ENCODE data around the gene NCKAP5.

Gene NCKAP5

GRCh38 chr2:133453032-133453431, 115.2 kb downstream of the NCKAP5 start:
- no peak overlapping the region for H4K91ac ChIP-seq (ENCODE audit: low read depth, low read length, poor library complexity)
- H2BK15ac ChIP-seq (ENCODE audit: low read length) = no peak overlapping the region
- no peak overlapping the region for H3K4ac ChIP-seq (ENCODE audit: low read length)
- no peak overlapping the region for H3K9ac ChIP-seq (ENCODE audit: low read depth, low read length, poor library complexity)
- H4K8ac ChIP-seq (ENCODE audit: low read depth, low read length) = no peak overlapping the region
- no CpG with 5 or more reads among the region's 1 CpG for WGBS, 2 donors (ENCODE audit: extremely low coverage in 2 of 2, insufficient read length in 2 of 2, insufficient replicate concordance in 1 of 2)
- no peak overlapping the region for H3K18ac ChIP-seq (ENCODE audit: low read length)
- H3K27me3 ChIP-seq (ENCODE audit: control insufficient read depth in 3 of 3, insufficient read depth in 3 of 3, low read depth in 1 of 3, low read length in 3 of 3) = no peaks in the 10 kb centered on the region
- H3K14ac ChIP-seq (ENCODE audit: low read length) = no peak overlapping the region
- H3K4me1 ChIP-seq (ENCODE audit: control insufficient read depth in 2 of 2, insufficient read depth in 1 of 2, low read depth in 1 of 2, low read length in 2 of 2) = peaks cover 1 to 5% of the 10 kb centered on the region in 2 donors
- H3K9me3 ChIP-seq (replicated peaks in 1 of 2; ENCODE audit: control insufficient read depth in 2 of 2, insufficient read depth in 1 of 2, low read depth in 1 of 2, low read length in 2 of 2) = peaks cover 2 to 12% of the 10 kb centered on the region in 2 donors
- H2AK5ac ChIP-seq (ENCODE audit: low read depth, low read length) = no peak overlapping the region
- H3K4me3 ChIP-seq (ENCODE audit: low read length in 2 of 2) = no peak overlapping the region
- no peaks in the 10 kb centered on the region for H3K79me1 ChIP-seq (ENCODE audit: low read depth, low read length)
- H2BK5ac ChIP-seq (ENCODE audit: low read length) = no peak overlapping the region
- no peak overlapping the region for H3K4me2 ChIP-seq (ENCODE audit: insufficient read depth, low read length, poor library complexity, severe bottlenecking)
- H3K23ac ChIP-seq (ENCODE audit: low read depth, low read length, poor library complexity) = no peak overlapping the region
- peaks cover 0 to 85% of the 10 kb centered on the region in 2 donors for H3K36me3 ChIP-seq (replicated peaks in 1 of 2; ENCODE audit: control insufficient read depth in 2 of 2, insufficient read depth in 2 of 2, low read length in 2 of 2)
- H2BK120ac ChIP-seq (ENCODE audit: low read depth, low read length) = no peak overlapping the region
- H2BK12ac ChIP-seq (ENCODE audit: low read length) = no peak overlapping the region
- no peak for DNase-seq (ENCODE audit: low spot score)
- H3K27ac ChIP-seq (replicated peaks; ENCODE audit: low read length) = no peak overlapping the region
- no peak overlapping the region for H2AFZ ChIP-seq (ENCODE audit: low read length)

GRCh38 chr2:133452583-133452982, 115.7 kb downstream of the NCKAP5 start:
- no peak overlapping the region for H4K91ac ChIP-seq (ENCODE audit: low read depth, low read length, poor library complexity)
- no peak overlapping the region for H2BK5ac ChIP-seq (ENCODE audit: low read length)
- no peak overlapping the region for H3K23ac ChIP-seq (ENCODE audit: low read depth, low read length, poor library complexity)
- no peak overlapping the region for H2BK15ac ChIP-seq (ENCODE audit: low read length)
- H3K4me3 ChIP-seq (ENCODE audit: low read length in 2 of 2) = no peak overlapping the region
- H3K27ac ChIP-seq (replicated peaks; ENCODE audit: low read length) = no peak overlapping the region
- H4K8ac ChIP-seq (ENCODE audit: low read depth, low read length) = no peak overlapping the region
- no peak overlapping the region for H2BK12ac ChIP-seq (ENCODE audit: low read length)
- H3K9me3 ChIP-seq (replicated peaks in 1 of 2; ENCODE audit: control insufficient read depth in 2 of 2, insufficient read depth in 1 of 2, low read depth in 1 of 2, low read length in 2 of 2) = peaks cover 2 to 12% of the 10 kb centered on the region in 2 donors
- peaks cover 0 to 84% of the 10 kb centered on the region in 2 donors for H3K36me3 ChIP-seq (replicated peaks in 1 of 2; ENCODE audit: control insufficient read depth in 2 of 2, insufficient read depth in 2 of 2, low read length in 2 of 2)
- H3K4me2 ChIP-seq (ENCODE audit: insufficient read depth, low read length, poor library complexity, severe bottlenecking) = no peak overlapping the region
- no peak overlapping the region for H3K14ac ChIP-seq (ENCODE audit: low read length)
- H3K4me1 ChIP-seq (ENCODE audit: control insufficient read depth in 2 of 2, insufficient read depth in 1 of 2, low read depth in 1 of 2, low read length in 2 of 2) = peaks cover 1 to 5% of the 10 kb centered on the region in 2 donors
- H3K4ac ChIP-seq (ENCODE audit: low read length) = no peak overlapping the region
- H3K79me1 ChIP-seq (ENCODE audit: low read depth, low read length) = no peaks in the 10 kb centered on the region
- no peak overlapping the region for H3K9ac ChIP-seq (ENCODE audit: low read depth, low read length, poor library complexity)
- no peak overlapping the region for H2AK5ac ChIP-seq (ENCODE audit: low read depth, low read length)
- DNase-seq (ENCODE audit: low spot score) = no peak
- H2BK120ac ChIP-seq (ENCODE audit: low read depth, low read length) = no peak overlapping the region
- no peak overlapping the region for H3K18ac ChIP-seq (ENCODE audit: low read length)
- no peaks in the 10 kb centered on the region for H3K27me3 ChIP-seq (ENCODE audit: control insufficient read depth in 3 of 3, insufficient read depth in 3 of 3, low read depth in 1 of 3, low read length in 3 of 3)
- no CpG with 5 or more reads among the region's 2 CpGs for WGBS, 2 donors (ENCODE audit: extremely low coverage in 2 of 2, insufficient read length in 2 of 2, insufficient replicate concordance in 1 of 2)
- no peak overlapping the region for H2AFZ ChIP-seq (ENCODE audit: low read length)

GRCh38 chr2:133452146-133452545, 116.1 kb downstream of the NCKAP5 start:
- H4K8ac ChIP-seq (ENCODE audit: low read depth, low read length) = no peak overlapping the region
- H3K14ac ChIP-seq (ENCODE audit: low read length) = no peak overlapping the region
- H3K9me3 ChIP-seq (replicated peaks in 1 of 2; ENCODE audit: control insufficient read depth in 2 of 2, insufficient read depth in 1 of 2, low read depth in 1 of 2, low read length in 2 of 2) = peaks cover 2 to 12% of the 10 kb centered on the region in 2 donors
- no peak overlapping the region for H3K23ac ChIP-seq (ENCODE audit: low read depth, low read length, poor library complexity)
- H3K4ac ChIP-seq (ENCODE audit: low read length) = no peak overlapping the region
- H2BK15ac ChIP-seq (ENCODE audit: low read length) = no peak overlapping the region
- no peak overlapping the region for H3K27ac ChIP-seq (replicated peaks; ENCODE audit: low read length)
- no peak overlapping the region for H3K4me2 ChIP-seq (ENCODE audit: insufficient read depth, low read length, poor library complexity, severe bottlenecking)
- peaks cover 1 to 5% of the 10 kb centered on the region in 2 donors for H3K4me1 ChIP-seq (ENCODE audit: control insufficient read depth in 2 of 2, insufficient read depth in 1 of 2, low read depth in 1 of 2, low read length in 2 of 2)
- H4K91ac ChIP-seq (ENCODE audit: low read depth, low read length, poor library complexity) = no peak overlapping the region
- H2BK120ac ChIP-seq (ENCODE audit: low read depth, low read length) = no peak overlapping the region
- H3K27me3 ChIP-seq (ENCODE audit: control insufficient read depth in 3 of 3, insufficient read depth in 3 of 3, low read depth in 1 of 3, low read length in 3 of 3) = no peaks in the 10 kb centered on the region
- no peak overlapping the region for H2BK5ac ChIP-seq (ENCODE audit: low read length)
- no peaks in the 10 kb centered on the region for H3K79me1 ChIP-seq (ENCODE audit: low read depth, low read length)
- peaks cover 0 to 81% of the 10 kb centered on the region in 2 donors for H3K36me3 ChIP-seq (replicated peaks in 1 of 2; ENCODE audit: control insufficient read depth in 2 of 2, insufficient read depth in 2 of 2, low read length in 2 of 2)
- H3K9ac ChIP-seq (ENCODE audit: low read depth, low read length, poor library complexity) = no peak overlapping the region
- no peak for DNase-seq (ENCODE audit: low spot score)
- H3K18ac ChIP-seq (ENCODE audit: low read length) = no peak overlapping the region
- no peak overlapping the region for H2BK12ac ChIP-seq (ENCODE audit: low read length)
- no peak overlapping the region for H3K4me3 ChIP-seq (ENCODE audit: low read length in 2 of 2)
- no peak overlapping the region for H2AFZ ChIP-seq (ENCODE audit: low read length)
- H2AK5ac ChIP-seq (ENCODE audit: low read depth, low read length) = no peak overlapping the region

- no CpG with 5 or more reads among the region's 5 CpGs for WGBS, 2 donors (ENCODE audit: extremely low coverage in 2 of 2, insufficient read length in 2 of 2, insufficient replicate concordance in 1 of 2)
- Histone ChIP-seq H2BK12ac (ENCODE audit: low read length) (no peak overlapping the region), H3K4ac (ENCODE audit: low read length) (no peak overlapping the region), H2BK15ac (ENCODE audit: low read length) (no peak overlapping the region), H3K9ac (ENCODE audit: low read depth, low read length, poor library complexity) (no peak overlapping the region), H2BK5ac (ENCODE audit: low read length) (no peak overlapping the region), H3K23ac (ENCODE audit: low read depth, low read length, poor library complexity) (no peak overlapping the region), H3K18ac (ENCODE audit: low read length) (no peak overlapping the region), H3K36me3 (replicated peaks in 1 of 2; ENCODE audit: control insufficient read depth in 2 of 2, insufficient read depth in 2 of 2, low read length in 2 of 2) (peaks cover 0 to 83% of the 10 kb centered on the region in 2 donors), H3K4me2 (ENCODE audit: insufficient read depth, low read length, poor library complexity, severe bottlenecking) (no peak overlapping the region), H3K9me3 (replicated peaks in 1 of 2; ENCODE audit: control insufficient read depth in 2 of 2, insufficient read depth in 1 of 2, low read depth in 1 of 2, low read length in 2 of 2) (peaks cover 0 to 2% of the 10 kb centered on the region in 2 donors), H2BK120ac (ENCODE audit: low read depth, low read length) (no peak overlapping the region), H3K27me3 (ENCODE audit: control insufficient read depth in 3 of 3, insufficient read depth in 3 of 3, low read depth in 1 of 3, low read length in 3 of 3) (no peaks in the 10 kb centered on the region), H2AK5ac (ENCODE audit: low read depth, low read length) (no peak overlapping the region), H4K91ac (ENCODE audit: low read depth, low read length, poor library complexity) (no peak overlapping the region), H3K4me1 (ENCODE audit: control insufficient read depth in 2 of 2, insufficient read depth in 1 of 2, low read depth in 1 of 2, low read length in 2 of 2) (peaks cover 1 to 9% of the 10 kb centered on the region in 2 donors), H3K79me1 (ENCODE audit: low read depth, low read length) (no peaks in the 10 kb centered on the region), H3K4me3 (ENCODE audit: low read length in 2 of 2) (no peak overlapping the region), H3K14ac (ENCODE audit: low read length) (no peak overlapping the region), H2AFZ (ENCODE audit: low read length) (no peak overlapping the region), H4K8ac (ENCODE audit: low read depth, low read length) (no peak overlapping the region), H3K27ac (replicated peaks; ENCODE audit: low read length) (no peak overlapping the region)
- DNase-seq (ENCODE audit: low spot score) = no peak
Observed at GRCh38 chr2:133448195-133448594, 120.1 kb downstream of the NCKAP5 start.
